ENCODE measurements around the gene SLC12A6.

Gene SLC12A6

GRCh38 chr15:34318277-34319079, 19.1 kb downstream of the SLC12A6 start:
- H3K9me3 ChIP-seq = no peaks in the 10 kb centered on the region
- H3K27ac ChIP-seq = peak overlapping the region; percentile 76
- H3K36me3 ChIP-seq = peaks cover 18% of the 10 kb centered on the region
- H3K4me1 ChIP-seq (ENCODE audit: control insufficient read depth in 1 of 2, insufficient read depth in 1 of 2, low read depth in 1 of 2, low read length in 1 of 2) = peaks cover 35 to 41% of the 10 kb centered on the region in 2 experiments
- no peaks in the 10 kb centered on the region for H3K27me3 ChIP-seq
- no peak for TF ChIP-seq CTCF (IDR thresholded peaks at IDR 0.05)
- peak overlapping the region; percentile 58 to 61 for H3K4me3 ChIP-seq (ENCODE audit: low read depth in 1 of 2, low read length in 1 of 2)

DNA sequence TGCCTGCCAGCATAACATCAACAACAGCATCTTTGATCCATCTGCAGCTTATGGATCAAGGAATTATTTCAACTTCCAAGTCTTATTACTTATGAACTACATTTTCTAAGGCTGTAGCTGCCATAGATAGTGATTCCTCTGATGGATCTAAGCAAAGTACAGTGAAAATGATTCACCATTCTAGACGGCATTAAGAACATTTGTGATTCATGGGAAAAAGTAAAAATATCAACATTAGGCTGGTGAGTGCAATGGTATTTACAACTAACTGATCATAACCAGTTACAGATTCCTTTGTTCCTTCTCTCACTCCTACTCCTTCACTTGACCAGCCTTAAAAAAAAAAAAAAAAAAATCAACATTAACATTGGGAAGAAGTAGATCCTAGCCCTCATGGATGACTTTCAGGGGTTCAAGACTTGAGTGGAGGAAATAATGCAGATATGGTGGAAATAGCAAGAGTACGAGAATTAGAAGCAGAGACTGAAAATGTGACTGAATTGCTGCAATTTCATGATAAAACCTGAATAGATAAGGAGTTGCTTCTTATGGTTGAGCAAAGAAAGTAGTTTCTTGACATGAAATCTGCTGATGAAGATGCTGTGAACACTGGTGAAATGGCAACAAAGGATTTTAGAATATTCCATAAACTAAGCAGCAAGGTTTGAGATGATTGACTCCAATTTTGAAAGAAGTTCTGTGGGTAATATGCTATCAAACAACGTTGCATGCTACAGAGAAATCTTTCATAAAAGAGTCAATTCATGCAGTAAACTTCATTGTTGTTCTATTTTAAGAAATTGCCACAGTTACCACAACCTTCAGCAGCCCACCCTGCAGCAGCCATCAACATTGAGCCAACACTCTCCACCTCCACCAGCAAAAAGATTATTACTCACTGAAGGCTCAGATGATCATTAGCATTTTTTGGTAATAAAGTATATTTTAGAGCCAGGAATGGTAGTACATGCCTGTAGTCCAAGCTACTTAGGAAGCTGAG, 22.8 kb downstream of the SLC12A6 start:
- H3K9me3 ChIP-seq = no peaks in the 10 kb centered on the region
- H3K4me1 ChIP-seq (ENCODE audit: control insufficient read depth in 1 of 2, insufficient read depth in 1 of 2, low read depth in 1 of 2, low read length in 1 of 2) = peaks cover 22 to 30% of the 10 kb centered on the region in 2 experiments
- no peaks in the 10 kb centered on the region for H3K27me3 ChIP-seq
- no peak for TF ChIP-seq CTCF (IDR thresholded peaks at IDR 0.05)
- H3K4me3 ChIP-seq (ENCODE audit: low read depth in 1 of 2, low read length in 1 of 2) = no peak overlapping the region
- H3K36me3 ChIP-seq = peaks cover 31% of the 10 kb centered on the region
- H3K27ac ChIP-seq = peak overlapping the region; percentile 34

DNA sequence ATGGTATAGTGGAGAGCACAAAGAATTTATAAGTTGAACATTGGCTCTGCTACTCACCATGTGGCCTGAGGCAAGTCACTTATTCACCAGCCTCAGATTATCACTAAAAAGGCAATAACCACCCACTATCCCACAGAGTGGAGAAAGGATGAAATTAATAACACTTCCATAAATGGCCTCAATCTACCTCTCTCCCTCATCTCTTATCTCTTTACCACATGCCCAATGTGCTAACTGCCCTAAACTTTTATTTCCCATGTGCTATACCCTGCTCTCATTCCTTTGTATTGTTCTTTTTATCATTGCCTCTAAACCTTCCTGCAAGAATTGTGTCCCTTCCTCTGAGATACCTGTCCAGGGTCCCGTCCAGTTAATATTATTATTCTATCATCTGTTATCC, 26.0 kb downstream of the SLC12A6 start:
- no peaks in the 10 kb centered on the region for H3K9me3 ChIP-seq
- H3K27me3 ChIP-seq = no peaks in the 10 kb centered on the region
- peak overlapping the region; percentile 3 for H3K27ac ChIP-seq
- peaks cover 35% of the 10 kb centered on the region for H3K36me3 ChIP-seq
- H3K4me1 ChIP-seq (ENCODE audit: control insufficient read depth in 1 of 2, insufficient read depth in 1 of 2, low read depth in 1 of 2, low read length in 1 of 2) = peaks cover 0 to 6% of the 10 kb centered on the region in 2 experiments
- no peak overlapping the region for H3K4me3 ChIP-seq (ENCODE audit: low read depth in 1 of 2, low read length in 1 of 2)
- TF ChIP-seq CTCF (IDR thresholded peaks at IDR 0.05) = no peak

GRCh38 chr15:34304613-34305012, 33.0 kb downstream of the SLC12A6 start:
- no peak for TF ChIP-seq CTCF (IDR thresholded peaks at IDR 0.05)

GRCh38 chr15:34301058-34301457, 36.5 kb downstream of the SLC12A6 start:
- H3K9me3 ChIP-seq = no peaks in the 10 kb centered on the region
- no peaks in the 10 kb centered on the region for H3K27me3 ChIP-seq
- peaks cover 4% of the 10 kb centered on the region for H3K36me3 ChIP-seq
- H3K27ac ChIP-seq = no peak overlapping the region
- no peak for TF ChIP-seq CTCF (IDR thresholded peaks at IDR 0.05)
- H3K4me1 ChIP-seq (ENCODE audit: control insufficient read depth in 1 of 2, insufficient read depth in 1 of 2, low read depth in 1 of 2, low read length in 1 of 2) = peaks cover 0 to 8% of the 10 kb centered on the region in 2 experiments
- H3K4me3 ChIP-seq (ENCODE audit: low read depth in 1 of 2, low read length in 1 of 2) = no peak overlapping the region

More at GRCh38 chr15:34304613-34305012, 33.0 kb downstream of the SLC12A6 start:
- Histone ChIP-seq H3K36me3 (peaks cover 4% of the 10 kb centered on the region), H3K4me3 (ENCODE audit: low read depth in 1 of 2, low read length in 1 of 2) (no peak overlapping the region), H3K4me1 (ENCODE audit: control insufficient read depth in 1 of 2, insufficient read depth in 1 of 2, low read depth in 1 of 2, low read length in 1 of 2) (peaks cover 0 to 8% of the 10 kb centered on the region in 2 experiments), H3K9me3 (no peaks in the 10 kb centered on the region), H3K27me3 (no peaks in the 10 kb centered on the region), H3K27ac (peak overlapping the region; percentile 68)
